ENCODE results near the gene P2RY6. TPM values are rescaled to one million over a fixed set of nuclear protein-coding genes. Genes with fewer than 3 reads are reported as not detected.

P2RY6 gene
- total and polyA plus RNA-seq, 10 of the 15 experiments (the other 5 are each of a cell fraction or from before 2014, with no cell fraction given): 0.05 to 0.90 (median 0.22) TPM; not detected in 4

- Histone ChIP-seq H4K20me1 (ENCODE audit: control insufficient read depth, insufficient read depth) (no peaks in the 10 kb centered on the region), H3K27me3 (replicated peaks in 1 of 2; ENCODE audit: control insufficient read depth in 2 of 2, insufficient read depth in 2 of 2, low read length in 1 of 2) (peaks cover 0 to 2% of the 10 kb centered on the region in 2 experiments; a peak in 2 of 4 replicates), H3K36me3 (ENCODE audit: control insufficient read depth in 2 of 2, insufficient read depth in 2 of 2, low read length in 1 of 2) (no peaks in the 10 kb centered on the region), H3K9me3 (replicated peaks; ENCODE audit: control insufficient read depth, insufficient read depth, low read length) (no peaks in the 10 kb centered on the region), H3K4me3 (no peak overlapping the region), H3K4me2 (ENCODE audit: control insufficient read depth, insufficient read depth) (no peak overlapping the region), H2AFZ (ENCODE audit: control insufficient read depth, low read depth, low read length) (no peak overlapping the region), H3K9ac (ENCODE audit: control insufficient read depth, insufficient read depth, low read length) (no peak overlapping the region), H3K27ac (ENCODE audit: control insufficient read depth, insufficient read depth) (no peak overlapping the region), H3K79me2 (ENCODE audit: control insufficient read depth, insufficient read depth, low read length) (no peaks in the 10 kb centered on the region), H3K4me1 (ENCODE audit: control insufficient read depth, insufficient read depth, low read length) (peaks cover 32% of the 10 kb centered on the region)
- DNase-seq (ENCODE audit: low read depth, low spot score) (no peak), ATAC-seq (no peak), FAIRE-seq (no peak)
- no TSS peak for BruUV-seq (replicated peaks)
- RAD21 ChIA-PET (ENCODE audit: unreplicated experiment): no interaction called here
- WGBS (ENCODE audit: insufficient coverage, insufficient replicate concordance, low lambda C conversion rate, missing lambda C conversion rate): 37% methylated on average over 8 of the region's 8 CpGs
- SMC1A ChIA-PET (ENCODE audit: uncharacterized antibody, unreplicated experiment): interaction anchor here (1.6 kb wide), 1 partner anchor 15 kb away, joined by 3 read pairs; no protein-coding TSS in a partner anchor
- in situ Hi-C loops (cut with MboI): no loop called here
- CTCF ChIA-PET: interaction anchor here (0.6 to 2.0 kb wide), 4 partner anchors 9 to 88 kb away, joined by 3 to 6 read pairs (median 4); no protein-coding TSS in a partner anchor
- POLR2A ChIA-PET: no interaction called here
- TF ChIP-seq BHLHE40 (IDR thresholded peaks at IDR 0.05; ENCODE audit: borderline replicate concordance in 1 of 2, low read depth in 2 of 2, low read length in 1 of 2): peak in 1 of 2 experiments; percentile 59; a peak in 2 of 4 replicates
- no peak for TF ChIP-seq PAX8 (IDR thresholded peaks at IDR 0.05)
- intact Hi-C loops (cut with micrococcal nuclease; ENCODE audit: unreplicated experiment): no loop called here
Observed at GRCh38 chr11:73267906-73268540, 4.1 kb upstream of the P2RY6 start.

- Histone ChIP-seq H3K4me2 (ENCODE audit: control insufficient read depth, insufficient read depth) (no peak overlapping the region), H3K36me3 (ENCODE audit: control insufficient read depth in 2 of 2, insufficient read depth in 2 of 2, low read length in 1 of 2) (no peaks in the 10 kb centered on the region), H4K20me1 (ENCODE audit: control insufficient read depth, insufficient read depth) (no peaks in the 10 kb centered on the region), H3K79me2 (ENCODE audit: control insufficient read depth, insufficient read depth, low read length) (no peaks in the 10 kb centered on the region), H3K4me1 (ENCODE audit: control insufficient read depth, insufficient read depth, low read length) (peaks cover 32% of the 10 kb centered on the region), H3K27me3 (replicated peaks in 1 of 2; ENCODE audit: control insufficient read depth in 2 of 2, insufficient read depth in 2 of 2, low read length in 1 of 2) (peaks cover 0 to 2% of the 10 kb centered on the region in 2 experiments; a peak in 2 of 4 replicates), H3K4me3 (no peak overlapping the region), H3K27ac (ENCODE audit: control insufficient read depth, insufficient read depth) (no peak overlapping the region), H2AFZ (ENCODE audit: control insufficient read depth, low read depth, low read length) (no peak overlapping the region), H3K9ac (ENCODE audit: control insufficient read depth, insufficient read depth, low read length) (no peak overlapping the region), H3K9me3 (replicated peaks; ENCODE audit: control insufficient read depth, insufficient read depth, low read length) (no peaks in the 10 kb centered on the region)
- ATAC-seq: no peak
- no peak for FAIRE-seq
- CTCF ChIA-PET: interaction anchor here (1.1 kb wide), 1 partner anchor 32 kb away, joined by 4 read pairs; no protein-coding TSS in a partner anchor
- RAD21 ChIA-PET (ENCODE audit: unreplicated experiment): no interaction called here
- DNase-seq (ENCODE audit: low read depth, low spot score): no peak
- no TSS peak for BruUV-seq (replicated peaks)
- in situ Hi-C loops (cut with MboI) (no loop called here), intact Hi-C loops (cut with micrococcal nuclease; ENCODE audit: unreplicated experiment) (no loop called here)
- POLR2A ChIA-PET: no interaction called here
- 38% methylated on average over 8 of the region's 8 CpGs for WGBS (ENCODE audit: insufficient coverage, insufficient replicate concordance, low lambda C conversion rate, missing lambda C conversion rate)
- SMC1A ChIA-PET (ENCODE audit: uncharacterized antibody, unreplicated experiment): interaction anchor here (1.6 kb wide), 1 partner anchor 14 kb away, joined by 3 read pairs; no protein-coding TSS in a partner anchor
- no peak for TF ChIP-seq LARP7 (IDR thresholded peaks at IDR 0.05)
- TF ChIP-seq HDGF (IDR thresholded peaks at IDR 0.05): no peak
- TF ChIP-seq PKNOX1 (IDR thresholded peaks at IDR 0.05): no peak
- no peak for TF ChIP-seq ASH2L (IDR thresholded peaks at IDR 0.05; ENCODE audit: borderline replicate concordance, low read depth)
- TF ChIP-seq GATAD2B (conservative IDR thresholded peaks at IDR 0.05; ENCODE audit: low read depth): no peak
- TF ChIP-seq CREM (IDR thresholded peaks at IDR 0.05; ENCODE audit: low read depth): no peak
- no peak for TF ChIP-seq CUX1 (IDR thresholded peaks at IDR 0.05; ENCODE audit: insufficient replicate concordance, low read depth, low read length)
- TF ChIP-seq KLF5 (IDR thresholded peaks at IDR 0.05; ENCODE audit: partially characterized antibody): no peak
Observed at GRCh38 chr11:73268671-73269271, 3.4 kb upstream of the P2RY6 start.
